ENCODE measurements around the gene NEK6.

DNA sequence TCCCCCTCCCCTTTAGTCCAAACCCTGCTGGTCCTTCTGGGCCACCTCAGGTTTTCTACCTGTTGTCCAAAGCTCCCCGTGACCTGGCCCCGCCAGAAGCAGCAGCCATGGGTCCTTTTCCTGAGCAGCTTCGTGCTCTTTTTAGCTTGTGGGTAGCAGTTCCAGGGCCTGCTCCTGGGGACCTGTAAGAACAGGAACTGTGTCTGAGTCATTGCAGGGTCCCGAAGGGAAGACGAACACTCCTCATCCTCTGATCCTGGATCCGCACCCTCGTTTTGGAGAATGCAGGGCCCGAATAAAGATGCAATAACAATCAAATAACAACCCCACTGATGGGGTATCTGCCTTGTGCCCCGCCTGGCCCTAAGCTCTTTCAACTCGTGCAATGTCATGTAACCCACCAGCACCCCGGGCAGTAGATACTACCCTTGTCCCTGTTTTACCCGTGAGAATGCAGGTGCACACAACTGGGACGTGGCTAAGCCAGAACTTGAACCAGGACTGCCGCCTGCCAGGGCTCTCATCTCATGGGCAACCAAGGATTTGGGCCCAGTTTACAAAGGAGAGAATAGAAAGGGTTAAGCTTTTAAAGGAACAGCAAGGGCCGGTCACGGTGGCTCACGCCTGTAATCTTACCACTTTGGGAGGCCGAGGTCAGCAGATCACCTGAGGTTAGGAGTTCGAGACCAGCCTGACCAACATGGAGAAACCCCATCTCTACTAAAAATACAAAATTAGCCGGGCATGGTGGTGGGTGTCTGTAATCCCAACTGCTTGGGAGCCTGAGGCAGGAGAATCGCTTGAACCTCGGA is 33.2 kb downstream of the NEK6 start:
- TF ChIP-seq, protein P1, sequence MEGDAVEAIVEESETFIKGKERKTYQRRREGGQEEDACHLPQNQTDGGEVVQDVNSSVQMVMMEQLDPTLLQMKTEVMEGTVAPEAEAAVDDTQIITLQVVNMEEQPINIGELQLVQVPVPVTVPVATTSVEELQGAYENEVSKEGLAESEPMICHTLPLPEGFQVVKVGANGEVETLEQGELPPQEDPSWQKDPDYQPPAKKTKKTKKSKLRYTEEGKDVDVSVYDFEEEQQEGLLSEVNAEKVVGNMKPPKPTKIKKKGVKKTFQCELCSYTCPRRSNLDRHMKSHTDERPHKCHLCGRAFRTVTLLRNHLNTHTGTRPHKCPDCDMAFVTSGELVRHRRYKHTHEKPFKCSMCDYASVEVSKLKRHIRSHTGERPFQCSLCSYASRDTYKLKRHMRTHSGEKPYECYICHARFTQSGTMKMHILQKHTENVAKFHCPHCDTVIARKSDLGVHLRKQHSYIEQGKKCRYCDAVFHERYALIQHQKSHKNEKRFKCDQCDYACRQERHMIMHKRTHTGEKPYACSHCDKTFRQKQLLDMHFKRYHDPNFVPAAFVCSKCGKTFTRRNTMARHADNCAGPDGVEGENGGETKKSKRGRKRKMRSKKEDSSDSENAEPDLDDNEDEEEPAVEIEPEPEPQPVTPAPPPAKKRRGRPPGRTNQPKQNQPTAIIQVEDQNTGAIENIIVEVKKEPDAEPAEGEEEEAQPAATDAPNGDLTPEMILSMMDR (conservative IDR thresholded peaks at IDR 0.05; ENCODE audit: low read length), result no peak
- TF ChIP-seq EZH2phosphoT487 (IDR thresholded peaks at IDR 0.05; ENCODE audit: borderline replicate concordance, low read depth, low read length), result no peak
